GM18517 (cell line): Measurements from ENCODE around the gene CTTN.
"Not testable (repeated sequence)": the region's sequence is repeated elsewhere in the genome, so short reads cannot be mapped to it uniquely, and the experiment has no call there.

Experiments used
- ATAC-seq: cut with Tn5 transposase; IDR thresholded peaks from one replicate; pipeline ENCODE4 v1.9.1; 2021; ENCODE audit warnings: mild to moderate bottlenecking, moderate library complexity; ENCODE audit not compliant: unreplicated experiment

The CTTN gene

GRCh38 chr11:70378506-70379134 lies 19.7 kb upstream of the CTTN start:
- no peak for ATAC-seq

- no peak for ATAC-seq
These were observed 17.0 kb upstream of the CTTN start for GRCh38 chr11:70381350-70381749.

- no peak for ATAC-seq
These were observed 16.2 kb upstream of the CTTN start for GRCh38 chr11:70381872-70382861.

- ATAC-seq = no peak
These were observed 14.4 kb upstream of the CTTN start for GRCh38 chr11:70383664-70384565.

DNA sequence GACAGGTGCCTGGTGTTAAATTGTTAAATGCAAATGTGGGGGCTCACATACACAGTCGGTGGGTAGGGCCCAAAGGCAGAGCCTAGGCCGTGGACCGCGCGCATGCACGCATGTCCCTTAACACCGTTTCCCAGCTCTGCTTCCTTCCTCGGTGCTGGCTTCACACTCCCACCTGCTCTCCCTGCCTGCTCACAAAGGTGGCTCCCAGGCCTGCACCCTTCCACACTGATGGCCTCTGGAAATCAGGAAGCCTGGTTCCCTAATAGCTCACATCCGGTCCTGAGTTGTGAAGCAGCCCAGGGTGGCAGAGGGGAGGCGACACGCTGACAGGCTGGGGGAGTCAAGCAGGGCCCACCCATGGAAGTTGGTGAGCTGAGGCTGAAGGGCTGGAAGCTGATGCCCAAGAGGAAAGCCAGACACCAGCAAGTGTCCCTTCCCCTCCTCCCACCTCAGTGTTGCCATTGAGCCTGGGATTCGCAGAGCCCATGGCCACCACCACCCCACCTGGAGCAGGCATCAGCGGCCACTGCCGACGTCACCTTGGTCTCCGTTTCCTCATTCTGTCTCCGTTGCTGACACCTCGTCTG lies 13.7 kb upstream of the CTTN start:
- no peak for ATAC-seq

GRCh38 chr11:70387564-70387963 lies 10.8 kb upstream of the CTTN start:
- no peak for ATAC-seq

- no peak for ATAC-seq
These were observed 9.1 kb upstream of the CTTN start for GRCh38 chr11:70389201-70389600.

- ATAC-seq = not testable (repeated sequence)
These were observed 7.4 kb upstream of the CTTN start for GRCh38 chr11:70390882-70391281.

DNA sequence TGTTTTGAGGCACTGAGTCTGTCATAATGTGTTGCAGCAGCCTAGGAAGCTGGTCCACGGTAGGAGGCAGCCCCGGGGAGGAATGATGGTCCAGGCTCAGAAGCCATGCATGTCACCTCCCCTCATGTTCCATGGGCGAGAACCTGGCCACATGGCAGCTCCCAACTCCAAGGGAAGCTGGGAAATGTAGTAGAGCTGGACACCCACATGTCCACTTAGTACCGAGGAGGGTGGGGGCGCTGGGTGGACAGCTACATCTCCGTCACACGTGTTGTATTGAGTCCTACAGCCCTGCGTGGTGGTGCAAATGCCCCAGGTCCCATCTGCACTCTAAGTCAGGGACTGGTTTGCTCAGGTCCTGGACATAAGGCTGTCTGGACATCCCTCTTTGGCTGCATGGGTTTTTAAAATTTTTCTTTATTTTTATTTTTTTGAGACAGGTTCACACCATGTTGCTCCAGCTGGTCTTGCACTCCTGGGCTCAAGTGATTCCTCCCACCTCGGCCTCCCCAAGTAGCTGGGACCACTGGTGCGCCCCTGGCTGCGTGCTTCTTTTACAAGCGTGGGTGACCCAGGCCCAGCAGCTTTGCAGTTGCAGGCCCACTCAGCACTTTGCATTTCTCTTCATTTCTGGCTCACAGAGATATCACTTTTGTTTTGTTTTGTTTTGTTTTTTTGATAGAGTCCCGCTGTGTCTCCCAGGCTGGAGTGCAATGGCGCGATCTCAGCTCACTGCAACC lies 3.9 kb upstream of the CTTN start:
- ATAC-seq = no peak

DNA sequence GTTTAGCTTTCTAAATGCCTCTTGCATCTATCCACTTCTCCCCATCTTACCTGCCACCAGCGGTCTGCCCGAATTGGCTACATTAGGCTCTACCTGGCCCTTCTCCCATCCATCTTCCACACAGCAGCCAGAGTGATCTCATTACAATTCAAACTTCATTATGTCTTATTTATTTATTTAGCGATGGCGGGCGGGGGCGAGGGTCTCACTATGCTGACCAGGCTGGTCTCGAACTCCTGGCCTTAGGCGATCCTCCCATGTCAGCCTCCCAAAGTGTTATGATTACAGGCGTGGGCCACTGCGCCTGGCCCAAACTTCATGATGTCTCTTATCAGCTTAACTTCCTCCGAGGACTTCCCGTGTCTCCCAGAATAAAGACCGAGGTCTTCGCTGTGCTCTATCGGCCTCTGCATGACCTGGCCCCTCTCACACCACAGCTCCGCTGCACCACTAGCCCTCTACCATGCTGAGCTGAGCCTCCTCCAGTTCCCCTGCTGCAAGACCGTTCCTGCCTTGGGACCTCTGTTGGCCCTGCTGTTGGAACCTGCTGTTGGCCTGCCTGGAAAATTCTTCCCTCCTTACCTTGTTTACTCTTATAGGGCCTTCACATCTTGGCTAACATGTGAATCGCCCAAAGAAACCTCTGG lies 870 bp upstream of the CTTN start:
- ATAC-seq = no peak

- no peak for ATAC-seq
These were observed 728 bp downstream of the CTTN start for GRCh38 chr11:70398834-70399680.

DNA sequence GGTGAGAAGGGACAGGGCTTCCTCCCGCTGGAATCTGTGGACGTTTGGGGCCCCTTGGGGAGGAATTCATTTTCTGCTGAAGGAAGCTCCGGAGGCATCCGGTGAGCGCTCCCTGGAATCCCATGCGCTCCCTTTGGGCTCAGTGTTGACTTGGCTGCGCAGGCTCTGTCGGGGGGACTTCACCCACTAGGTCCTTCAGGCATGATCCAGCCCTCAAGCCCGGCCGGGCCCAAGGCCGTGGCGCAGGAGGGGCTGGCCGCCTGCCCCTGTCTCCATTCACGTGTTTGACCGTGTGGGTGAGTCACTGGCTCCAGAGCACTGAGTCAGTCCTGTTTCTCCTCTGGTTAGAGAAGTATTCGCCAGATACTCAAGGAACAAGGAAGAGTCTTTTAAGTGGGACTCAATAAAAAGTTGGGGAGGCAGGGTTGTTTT lies 1.4 kb downstream of the CTTN start:
- ATAC-seq = no peak

DNA sequence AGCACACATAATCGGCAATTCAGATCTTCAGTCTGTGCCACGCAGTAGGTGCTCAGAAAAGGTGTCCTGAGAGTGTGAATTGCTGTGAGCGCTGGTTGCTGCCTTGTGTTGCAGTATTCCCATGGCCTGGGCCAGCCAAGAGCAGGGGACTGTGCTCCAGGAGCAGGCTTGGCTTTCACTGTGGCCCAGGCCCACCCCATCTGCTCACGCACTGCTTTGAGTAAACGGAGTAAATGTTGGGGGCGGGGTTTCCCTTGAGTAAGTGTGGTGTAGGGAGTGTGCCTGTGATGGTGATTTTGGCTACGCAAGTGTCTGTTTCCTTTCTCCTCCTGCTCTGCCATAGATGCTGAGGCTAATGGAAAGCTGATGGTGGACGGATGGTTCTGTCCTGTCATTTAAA lies 2.3 kb downstream of the CTTN start:
- no peak for ATAC-seq

- no peak for ATAC-seq
These were observed 3.7 kb downstream of the CTTN start for GRCh38 chr11:70402016-70402415.

- no peak for ATAC-seq
These were observed 4.4 kb downstream of the CTTN start for GRCh38 chr11:70402685-70403084.

DNA sequence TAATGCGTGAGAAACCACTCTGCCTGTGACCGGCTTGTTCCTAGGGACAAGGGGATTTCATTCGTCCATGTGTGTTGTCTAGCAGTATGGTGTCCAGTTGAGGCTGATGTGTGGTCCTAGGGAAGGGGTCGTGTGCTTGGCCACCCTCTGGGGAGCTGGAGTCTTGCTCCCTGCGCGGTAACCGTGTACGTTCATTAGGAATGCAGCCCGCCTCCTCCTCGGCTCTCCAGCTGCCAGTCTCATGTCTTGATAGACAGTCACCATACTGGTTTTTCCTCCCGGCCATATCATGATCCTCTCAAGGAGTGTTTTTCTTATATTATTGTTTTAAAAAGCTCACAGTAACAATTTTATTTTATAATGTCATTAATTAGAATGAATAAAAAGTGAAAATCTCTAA lies 5.9 kb downstream of the CTTN start:
- no peak for ATAC-seq

DNA sequence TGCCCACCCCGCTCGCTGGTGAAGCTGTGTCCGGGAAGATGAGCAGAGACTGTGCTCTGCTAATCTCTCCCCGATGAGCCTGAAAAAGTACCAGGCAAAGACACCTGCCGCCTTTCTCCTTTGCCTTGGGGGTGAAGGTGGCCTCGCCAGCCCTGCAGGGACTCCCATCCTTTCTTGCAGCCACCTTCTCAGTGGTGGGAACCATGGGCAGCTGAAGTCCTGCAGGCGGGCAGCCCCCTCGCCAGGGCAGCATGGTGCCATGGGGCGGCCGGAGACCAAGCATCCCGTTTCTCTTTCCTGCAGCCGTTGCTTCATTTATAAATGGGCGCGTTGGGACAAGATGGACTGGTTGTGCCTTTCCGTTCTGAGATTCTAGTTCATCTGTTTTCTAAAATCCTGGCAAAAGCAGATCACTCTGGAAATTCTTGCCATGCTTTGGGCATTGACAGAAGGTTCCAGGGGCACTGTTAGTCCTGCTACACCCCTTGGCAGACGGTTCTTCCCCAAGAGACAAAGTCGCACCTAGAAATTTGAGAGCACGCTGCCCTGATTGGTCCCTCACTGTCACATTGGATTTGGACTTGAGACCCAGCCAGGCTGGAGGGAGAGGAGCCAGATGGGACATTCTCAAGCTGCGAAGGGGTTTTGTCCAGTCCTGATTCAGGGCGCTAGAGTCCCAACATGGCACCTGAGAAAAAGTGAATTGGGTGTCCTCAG lies 7.5 kb downstream of the CTTN start:
- ATAC-seq = no peak

DNA sequence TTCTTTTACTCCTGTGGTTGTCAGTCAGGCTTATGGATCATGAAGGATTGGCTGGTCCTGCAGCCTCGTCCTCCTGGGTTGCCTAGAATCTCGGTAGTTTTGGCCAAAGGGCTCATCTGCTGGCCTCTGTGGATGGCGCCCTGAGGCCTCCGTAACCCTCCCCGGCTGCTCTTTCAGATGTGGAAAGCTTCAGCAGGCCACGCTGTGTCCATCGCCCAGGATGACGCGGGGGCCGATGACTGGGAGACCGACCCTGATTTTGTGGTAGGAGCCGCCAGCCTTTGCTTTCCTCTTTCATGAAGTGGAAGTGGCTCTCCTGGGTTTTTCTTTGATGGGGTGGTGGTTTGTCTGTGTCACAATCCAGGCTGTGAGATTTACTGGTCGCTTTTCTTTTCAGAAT lies 8.8 kb downstream of the CTTN start:
- no peak for ATAC-seq
